Posterior cingulate gyrus (tissue), 11 donors: ENCODE measurements around the gene NCOA5.
A peak's percentile ranks its signal among the peaks of the same experiment; 100 is the strongest.

Experiments
- DNase-seq, 10 donors: peaks; one replicate each; pipeline versions ENCODE4 v3.0.0 to v3.0.0-alpha.2; 2020 to 2021; ENCODE audit warnings: mixed read lengths in 3 of 10
- intact Hi-C: fragments of 100-400 bp; cut with DNase I; formaldehyde crosslinking; loops from one replicate; pipeline ENCODE4 v1.15.1; 2023

The NCOA5 gene

GRCh38 chr20:46023148-46023484 is 66.6 kb downstream of the NCOA5 start:
- intact Hi-C loops, result loop anchor here (2.0 to 10.0 kb wide), 2 partner anchors 66 to 332 kb away; partner anchors contain the start of gene NCOA5
- peak in 1 of 10 donors; percentile 30 for DNase-seq

DNA sequence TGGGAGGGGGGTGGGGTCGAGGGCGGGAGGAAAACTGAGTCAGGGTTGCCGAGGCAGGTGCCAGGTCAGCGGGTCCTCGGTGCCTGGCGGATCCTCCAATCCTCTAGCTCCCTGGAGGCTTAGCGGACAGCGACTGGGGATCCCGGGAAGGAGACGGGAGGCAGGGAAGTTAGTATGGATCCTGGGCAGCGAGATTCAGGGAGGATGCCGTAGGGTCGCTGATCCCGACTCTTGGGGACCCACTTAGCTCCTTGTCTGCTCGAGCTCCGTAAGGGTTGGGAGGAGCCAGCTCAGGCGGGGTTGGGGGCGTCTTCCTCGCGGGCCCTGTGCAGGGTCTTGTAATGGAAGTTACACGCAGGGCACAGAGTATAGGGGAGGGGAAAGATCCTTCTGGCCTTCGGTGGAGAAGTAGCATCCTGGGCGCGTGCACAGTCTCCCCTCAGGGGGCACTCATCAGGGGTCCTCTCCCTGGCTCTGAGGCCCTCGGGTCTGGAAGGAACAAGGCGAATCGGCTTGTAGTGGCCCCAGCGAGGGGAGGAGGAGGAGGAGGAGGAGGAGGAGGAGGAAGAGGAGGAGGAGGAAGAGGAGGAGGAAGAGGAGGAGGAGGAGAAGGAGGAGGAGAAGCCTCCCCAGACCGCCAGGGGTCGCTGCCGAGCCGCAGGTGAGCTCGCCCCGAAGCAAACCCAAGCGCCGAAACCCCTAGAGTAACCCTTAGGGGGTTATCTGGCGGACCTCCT is 67.2 kb downstream of the NCOA5 start:
- intact Hi-C loops, result loop anchor here (2.0 to 10.0 kb wide), 2 partner anchors 66 to 332 kb away; partner anchors contain the start of gene NCOA5
- peak; percentile 64 to 95 (median 77) for DNase-seq

DNA sequence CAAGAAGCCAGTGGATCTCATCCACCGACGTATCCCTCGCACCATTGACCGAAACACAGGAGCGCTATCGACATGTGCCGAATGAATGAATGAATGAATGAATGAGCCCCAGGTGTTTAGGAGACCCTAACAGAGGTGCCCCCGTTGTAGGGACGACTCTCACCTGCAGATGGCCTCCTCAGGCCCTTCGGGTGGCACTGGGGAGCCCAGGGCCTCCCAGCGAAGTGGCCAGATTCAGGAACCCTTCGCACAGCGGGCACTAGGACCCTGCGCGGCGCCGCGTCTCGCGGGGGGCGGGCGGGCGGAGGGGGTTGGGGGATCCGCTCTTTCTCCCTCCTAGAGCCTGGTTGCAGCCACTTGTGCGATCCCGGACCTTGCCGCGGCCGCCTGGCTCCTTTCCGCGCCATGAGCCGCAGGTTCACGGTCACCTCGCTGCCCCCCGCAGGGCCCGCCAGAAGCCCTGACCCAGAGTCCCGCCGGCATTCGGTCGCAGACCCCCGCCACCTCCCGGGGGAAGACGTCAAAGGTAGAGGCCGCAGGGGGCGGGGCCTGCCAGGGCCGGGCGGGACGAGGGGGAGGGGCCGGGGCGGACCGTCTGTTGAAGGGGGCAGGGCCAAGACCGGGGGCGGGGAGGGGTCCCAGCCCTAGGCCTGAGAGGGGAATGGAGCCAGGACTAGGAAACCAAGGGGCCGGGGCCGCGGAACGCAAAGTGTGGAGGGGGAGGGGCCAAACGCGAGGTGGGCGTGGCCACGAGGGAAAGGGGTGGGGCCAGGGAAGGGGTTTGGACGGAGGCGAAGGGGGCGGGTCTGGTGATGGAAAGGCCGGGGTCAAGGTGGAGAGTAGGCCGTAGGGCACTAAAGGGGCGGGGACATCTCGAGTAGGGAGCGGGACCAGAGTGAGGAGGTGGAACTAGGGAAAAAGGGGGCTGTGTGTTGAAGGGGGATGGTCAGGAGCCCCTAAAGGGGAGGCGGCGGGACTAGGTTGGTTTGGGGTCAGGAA is 68.1 kb downstream of the NCOA5 start:
- intact Hi-C loops, result loop anchor here (2.0 to 10.0 kb wide), 2 partner anchors 67 to 333 kb away; partner anchors contain the start of gene NCOA5
- DNase-seq, result peak in 9 of 10 donors; percentile 44 to 92 (median 63)

DNA sequence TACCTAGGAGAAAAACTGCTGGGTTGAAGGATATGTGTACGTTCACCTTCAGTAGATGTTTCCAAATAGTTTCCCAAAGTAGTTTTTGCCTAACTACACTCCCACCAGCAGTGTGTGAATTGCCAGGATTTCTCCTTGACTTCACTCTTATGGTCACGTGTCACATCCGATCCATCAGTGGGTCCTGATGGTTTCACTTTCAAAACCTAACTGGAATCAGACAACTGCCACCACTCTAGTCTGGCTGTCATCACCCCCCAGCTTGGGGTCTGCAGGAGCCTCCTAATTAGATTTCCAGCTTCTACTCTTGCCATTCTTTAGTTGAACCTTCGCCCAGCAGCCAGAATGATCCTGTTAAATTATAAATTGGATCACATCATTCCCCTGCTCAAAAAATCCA is 69.2 kb downstream of the NCOA5 start:
- DNase-seq, result peak in 1 of 10 donors; percentile 38
- intact Hi-C loops, result loop anchor here (10.0 kb wide), 1 partner anchor 334 kb away; no protein-coding TSS in a partner anchor

GRCh38 chr20:46018611-46019010 is 71.2 kb downstream of the NCOA5 start:
- intact Hi-C loops, result no loop called here
- DNase-seq, result no peak

- DNase-seq, result no peak
- intact Hi-C loops, result no loop called here
Measured at GRCh38 chr20:46018112-46018511, 71.7 kb downstream of the NCOA5 start.

GRCh38 chr20:46017272-46017671 is 72.5 kb downstream of the NCOA5 start:
- intact Hi-C loops, result no loop called here
- DNase-seq, result no peak

DNA sequence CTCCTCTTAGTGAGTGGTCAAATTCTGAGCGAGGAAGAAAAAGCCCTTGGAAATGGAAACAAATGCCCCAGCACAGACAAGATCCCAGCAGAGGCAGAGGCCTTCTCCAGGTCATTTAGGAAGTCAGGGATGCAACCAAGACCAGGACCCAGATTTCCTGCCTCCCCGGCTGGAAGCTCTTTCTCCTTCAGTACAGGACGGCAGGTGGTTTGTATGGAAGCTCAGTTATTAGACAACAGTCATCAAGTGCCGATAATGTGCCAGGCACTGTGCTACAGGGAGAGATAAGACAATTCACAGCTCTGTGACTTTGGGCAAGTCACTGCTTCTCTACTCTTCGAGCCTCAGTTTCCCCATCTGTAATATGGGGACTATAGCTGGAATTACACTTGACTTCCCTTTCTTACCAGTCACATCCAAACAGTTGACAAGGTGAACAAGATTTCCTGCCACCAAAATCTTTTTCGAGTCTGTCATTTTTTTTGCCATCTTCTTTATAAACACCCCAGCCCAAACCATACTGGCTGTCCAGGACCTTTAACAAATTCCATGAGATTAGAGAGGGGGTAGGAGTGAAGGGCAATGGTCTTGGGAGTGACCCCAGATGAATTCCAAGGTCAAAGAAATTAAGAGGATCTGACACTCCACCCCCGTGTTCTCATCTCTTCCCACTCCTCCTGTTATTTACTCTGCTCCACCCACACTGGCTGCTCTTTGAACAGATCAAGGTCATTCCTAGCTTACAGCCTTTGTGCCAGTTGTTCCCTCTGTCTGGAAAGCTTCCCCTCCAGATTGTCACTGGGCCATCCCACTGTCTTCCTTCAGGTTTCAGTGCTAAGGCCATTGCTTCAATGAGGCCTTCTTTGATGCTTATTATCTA is 75.0 kb downstream of the NCOA5 start:
- DNase-seq, result no peak
- intact Hi-C loops, result no loop called here

DNA sequence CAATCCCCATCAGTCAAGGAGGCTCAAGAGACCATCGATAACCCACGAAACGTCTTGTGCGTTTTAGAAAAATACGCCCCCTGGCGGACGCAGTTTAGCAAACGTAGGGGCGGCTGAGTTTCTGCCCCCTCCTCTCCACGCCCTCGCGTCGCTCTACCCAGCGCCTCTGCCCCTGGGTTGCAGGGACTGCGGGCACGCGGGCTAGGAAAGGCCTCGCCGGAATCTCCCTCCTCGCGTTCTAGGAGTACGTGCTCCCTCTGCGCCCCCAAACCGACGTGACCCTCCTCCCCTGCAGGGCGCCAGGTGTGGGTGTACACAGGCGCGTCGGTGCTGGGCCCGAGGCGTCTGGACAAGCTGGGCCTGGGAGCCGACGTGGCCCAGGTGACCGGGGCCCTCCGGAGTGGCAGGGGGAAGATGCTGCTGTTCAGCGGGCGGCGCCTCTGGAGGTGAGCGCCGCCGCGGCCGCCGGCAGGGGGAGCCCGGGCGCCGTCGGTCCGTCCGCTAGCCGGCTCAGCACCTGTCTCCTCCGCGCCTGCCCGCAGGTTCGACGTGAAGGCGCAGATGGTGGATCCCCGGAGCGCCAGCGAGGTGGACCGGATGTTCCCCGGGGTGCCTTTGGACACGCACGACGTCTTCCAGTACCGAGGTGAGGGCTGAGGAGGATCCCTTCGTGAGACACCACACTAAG is 75.8 kb downstream of the NCOA5 start:
- peak in 2 of 10 donors; percentile 43 to 68 for DNase-seq
- intact Hi-C loops, result no loop called here

DNA sequence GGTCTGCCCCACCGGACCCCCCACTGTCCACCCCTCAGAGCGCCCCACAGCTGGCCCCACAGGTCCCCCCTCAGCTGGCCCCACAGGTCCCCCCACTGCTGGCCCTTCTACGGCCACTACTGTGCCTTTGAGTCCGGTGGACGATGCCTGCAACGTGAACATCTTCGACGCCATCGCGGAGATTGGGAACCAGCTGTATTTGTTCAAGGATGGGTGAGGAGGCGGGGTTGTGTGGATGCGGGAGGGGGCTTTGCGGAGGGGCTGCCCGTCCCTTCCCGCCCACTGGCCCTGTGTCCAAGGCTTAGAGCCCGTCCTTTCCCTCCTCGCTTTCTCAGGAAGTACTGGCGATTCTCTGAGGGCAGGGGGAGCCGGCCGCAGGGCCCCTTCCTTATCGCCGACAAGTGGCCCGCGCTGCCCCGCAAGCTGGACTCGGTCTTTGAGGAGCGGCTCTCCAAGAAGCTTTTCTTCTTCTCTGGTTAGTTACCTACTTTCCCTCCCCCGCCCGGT is 76.4 kb downstream of the NCOA5 start:
- intact Hi-C loops, result no loop called here
- DNase-seq, result no peak

GRCh38 chr20:46012921-46013320 is 76.8 kb downstream of the NCOA5 start:
- DNase-seq, result no peak
- intact Hi-C loops, result no loop called here

GRCh38 chr20:46011631-46012482 is 77.9 kb downstream of the NCOA5 start:
- intact Hi-C loops, result no loop called here
- peak in 1 of 10 donors; percentile 69 for DNase-seq
